PC-3 (cell line): ENCODE data around the gene METAP1D. TPM values are rescaled to one million over a fixed set of nuclear protein-coding genes. Genes with fewer than 3 reads are reported as not detected.
"Not testable (repeated sequence)": the region's sequence is repeated elsewhere in the genome, so short reads cannot be mapped to it uniquely, and the experiment has no call there.

Experiments
- ATAC-seq: fragments of 200-7000 bp; cut with Tn5 transposase; 2 replicates; pipeline ENCODE4 v1.9.1; 2020; ENCODE audit warnings: mild to moderate bottlenecking, moderate library complexity
- BruUV-seq: library from RNA; stranded (reverse); fragments of 400-500 nt; replicated peaks from 2 replicates; lab custom pipeline; 2021; lab: Mats Ljungman, UMichigan
- CTCF ChIA-PET: fragments of 300-600 bp; sonication (Branson Sonifier 250); formaldehyde crosslinking; loops from one replicate; lab custom pipeline; 2022; ENCODE audit warnings: antibody characterized with exemption; lab: Charles Lee
- POLR2A ChIA-PET: fragments of 300-600 bp; sonication (Branson Sonifier 250); formaldehyde crosslinking; loops from one replicate; lab custom pipeline; 2022; ENCODE audit warnings: antibody characterized with exemption; ENCODE audit not compliant: unreplicated experiment; lab: Charles Lee
- DNase-seq: peaks from one replicate; pipeline ENCODE4 v3.0.0-alpha.2; 2015
- H2AFZ ChIP-seq: fragments of 300-600 bp; sonication (generic); 2 replicates; pipeline ENCODE4 v1.6.0; 2016; ENCODE audit warnings: antibody characterized with exemption, low read length
- H3F3A ChIP-seq: fragments of 300-600 bp; sonication (generic); one replicate; pipeline ENCODE4 v1.6.0; 2017; ENCODE audit warnings: antibody characterized with exemption, low read length, control low read depth, mild to moderate bottlenecking; ENCODE audit not compliant: unreplicated experiment
- H3K27ac ChIP-seq: fragments of 300-600 bp; sonication (generic); 2 replicates; pipeline ENCODE4 v1.5.1; 2016; ENCODE audit warnings: mild to moderate bottlenecking, low read length
- H3K27me3 ChIP-seq: fragments of 300-600 bp; sonication (generic); 2 replicates; pipeline ENCODE4 v1.6.1; 2016; ENCODE audit warnings: low read length, mixed read lengths
- H3K36me3 ChIP-seq: fragments of 300-600 bp; sonication (generic); 2 replicates; pipeline ENCODE4 v1.6.1; 2016; ENCODE audit warnings: low read depth, mixed run types, low read length, mixed read lengths
- H3K4me1 ChIP-seq: fragments of 300-600 bp; sonication (generic); 2 replicates; pipeline ENCODE4 v1.5.1; 2016; ENCODE audit warnings: low read length; ENCODE audit not compliant: insufficient read depth
- H3K4me2 ChIP-seq: fragments of 300-600 bp; sonication (generic); 2 replicates; pipeline ENCODE4 v1.6.0; 2016; ENCODE audit warnings: low read length
- H3K4me3 ChIP-seq: fragments of 300-600 bp; sonication (generic); 2 replicates; pipeline ENCODE4 v1.5.1; 2016; ENCODE audit warnings: mild to moderate bottlenecking, low read length, mixed read lengths
- H3K79me2 ChIP-seq: fragments of 300-600 bp; sonication (generic); 2 replicates; pipeline ENCODE4 v1.6.1; 2017; ENCODE audit warnings: low read length, mixed read lengths
- H3K9ac ChIP-seq: fragments of 300-600 bp; sonication (generic); 2 replicates; pipeline ENCODE4 v1.6.0; 2016; ENCODE audit warnings: mild to moderate bottlenecking, low read length
- H3K9me2 ChIP-seq: fragments of 300-600 bp; sonication (generic); replicated peaks from 2 replicates; pipeline ENCODE4 v1.6.1; 2016; ENCODE audit warnings: mixed run types, low read length, mixed read lengths
- H3K9me3 ChIP-seq: fragments of 300-600 bp; sonication (generic); 2 replicates; pipeline ENCODE4 v1.6.1; 2016; ENCODE audit warnings: low read length, mixed read lengths
- H4K20me1 ChIP-seq: fragments of 300-600 bp; sonication (generic); 2 replicates; pipeline ENCODE4 v1.6.1; 2016; ENCODE audit warnings: low read length, mixed read lengths
- EZH2 ChIP-seq: fragments of 300-600 bp; sonication (generic); IDR thresholded peaks from one replicate; pipeline ENCODE4 v1.6.1; 2017; ENCODE audit warnings: antibody characterized with exemption, mild to moderate bottlenecking, low read length; ENCODE audit not compliant: unreplicated experiment
- EZH2phosphoT487 ChIP-seq: fragments of 300-600 bp; sonication (generic); IDR thresholded peaks from 2 replicates; pipeline ENCODE4 v1.6.1; 2018; ENCODE audit warnings: mild to moderate bottlenecking, antibody characterized with exemption, low read length, borderline replicate concordance
- intact Hi-C: fragments of 100-400 bp; cut with micrococcal nuclease; formaldehyde crosslinking; loops from 2 replicates; pipeline ENCODE4 v1.9.0; 2023
- total RNA-seq: library from RNA; depleted of rRNA; stranded (reverse); fragments of >200 nt; gene quantifications from 2 replicates; pipeline ENCODE4 v1.2.3, GENCODE V29; 2014
- TF ChIP-seq, protein P1 (sequence below): fragments of 300-600 bp; sonication (generic); conservative IDR thresholded peaks from 2 replicates; pipeline ENCODE4 v1.5.1; 2017; ENCODE audit warnings: antibody characterized with exemption, low read depth, mild to moderate bottlenecking, low read length

Gene METAP1D
- total RNA-seq, 1 experiment from 2014 or later = 12.0 TPM

- no peaks in the 10 kb centered on the region for H3K9me2 ChIP-seq
Measured at GRCh38 chr2:172053486-172053885, 53.7 kb downstream of the METAP1D start.

DNA sequence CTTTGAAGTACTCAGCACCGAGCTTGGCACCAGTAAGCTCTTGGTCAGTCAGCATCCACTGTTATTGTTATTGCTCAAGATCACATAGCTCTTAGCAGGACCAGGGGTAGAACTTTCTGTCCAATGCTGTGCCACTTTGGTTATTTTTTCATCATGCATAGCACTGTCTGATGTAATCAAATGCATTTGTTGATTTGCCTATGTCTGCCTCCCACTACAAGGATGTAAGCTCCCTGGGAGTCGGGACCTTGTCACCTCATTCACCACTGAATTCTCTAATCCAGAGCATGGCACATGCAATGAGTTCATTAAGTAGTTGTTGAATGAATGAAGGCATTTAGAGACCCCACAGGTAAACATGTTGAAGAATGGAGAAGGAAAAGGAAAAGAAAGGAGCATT is 56.5 kb downstream of the METAP1D start:
- no peak overlapping the region for H3K9ac ChIP-seq
- H4K20me1 ChIP-seq = no peaks in the 10 kb centered on the region
- H3K36me3 ChIP-seq = no peaks in the 10 kb centered on the region
- BruUV-seq = no TSS peak
- H3K27ac ChIP-seq = no peak overlapping the region
- H3K9me2 ChIP-seq = no peaks in the 10 kb centered on the region
- TF ChIP-seq EZH2 = no peak
- TF ChIP-seq EZH2phosphoT487 = no peak
- TF ChIP-seq, protein P1, sequence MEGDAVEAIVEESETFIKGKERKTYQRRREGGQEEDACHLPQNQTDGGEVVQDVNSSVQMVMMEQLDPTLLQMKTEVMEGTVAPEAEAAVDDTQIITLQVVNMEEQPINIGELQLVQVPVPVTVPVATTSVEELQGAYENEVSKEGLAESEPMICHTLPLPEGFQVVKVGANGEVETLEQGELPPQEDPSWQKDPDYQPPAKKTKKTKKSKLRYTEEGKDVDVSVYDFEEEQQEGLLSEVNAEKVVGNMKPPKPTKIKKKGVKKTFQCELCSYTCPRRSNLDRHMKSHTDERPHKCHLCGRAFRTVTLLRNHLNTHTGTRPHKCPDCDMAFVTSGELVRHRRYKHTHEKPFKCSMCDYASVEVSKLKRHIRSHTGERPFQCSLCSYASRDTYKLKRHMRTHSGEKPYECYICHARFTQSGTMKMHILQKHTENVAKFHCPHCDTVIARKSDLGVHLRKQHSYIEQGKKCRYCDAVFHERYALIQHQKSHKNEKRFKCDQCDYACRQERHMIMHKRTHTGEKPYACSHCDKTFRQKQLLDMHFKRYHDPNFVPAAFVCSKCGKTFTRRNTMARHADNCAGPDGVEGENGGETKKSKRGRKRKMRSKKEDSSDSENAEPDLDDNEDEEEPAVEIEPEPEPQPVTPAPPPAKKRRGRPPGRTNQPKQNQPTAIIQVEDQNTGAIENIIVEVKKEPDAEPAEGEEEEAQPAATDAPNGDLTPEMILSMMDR = no peak
- H3K79me2 ChIP-seq = no peaks in the 10 kb centered on the region
- H3K9me3 ChIP-seq = no peaks in the 10 kb centered on the region
- ATAC-seq (no peak), DNase-seq (no peak)
- ChIA-PET POLR2A (no interaction called here), CTCF (no interaction called here)
- H2AFZ ChIP-seq = no peak overlapping the region
- intact Hi-C loops = no loop called here
- H3K4me1 ChIP-seq = no peaks in the 10 kb centered on the region
- H3K4me3 ChIP-seq = no peak overlapping the region
- no peak overlapping the region for H3K4me2 ChIP-seq
- no peaks in the 10 kb centered on the region for H3F3A ChIP-seq
- H3K27me3 ChIP-seq = no peaks in the 10 kb centered on the region

More at GRCh38 chr2:172053486-172053885, 53.7 kb downstream of the METAP1D start:
- H3K79me2 ChIP-seq = no peaks in the 10 kb centered on the region
- ATAC-seq (no peak), DNase-seq (no peak)
- H3K4me1 ChIP-seq = no peaks in the 10 kb centered on the region
- no peak overlapping the region for H3K4me3 ChIP-seq
- no peaks in the 10 kb centered on the region for H3F3A ChIP-seq
- no peaks in the 10 kb centered on the region for H4K20me1 ChIP-seq
- intact Hi-C loops = no loop called here
- no peaks in the 10 kb centered on the region for H3K36me3 ChIP-seq
- no peak overlapping the region for H3K4me2 ChIP-seq
- no peak overlapping the region for H3K27ac ChIP-seq
- ChIA-PET CTCF (no interaction called here), POLR2A (no interaction called here)
- H3K27me3 ChIP-seq = no peaks in the 10 kb centered on the region
- TF ChIP-seq, protein P1 = no peak
- TF ChIP-seq EZH2phosphoT487 = no peak
- no peak for TF ChIP-seq EZH2
- BruUV-seq = no TSS peak
- no peaks in the 10 kb centered on the region for H3K9me3 ChIP-seq
- H2AFZ ChIP-seq = no peak overlapping the region
- no peak overlapping the region for H3K9ac ChIP-seq

DNA sequence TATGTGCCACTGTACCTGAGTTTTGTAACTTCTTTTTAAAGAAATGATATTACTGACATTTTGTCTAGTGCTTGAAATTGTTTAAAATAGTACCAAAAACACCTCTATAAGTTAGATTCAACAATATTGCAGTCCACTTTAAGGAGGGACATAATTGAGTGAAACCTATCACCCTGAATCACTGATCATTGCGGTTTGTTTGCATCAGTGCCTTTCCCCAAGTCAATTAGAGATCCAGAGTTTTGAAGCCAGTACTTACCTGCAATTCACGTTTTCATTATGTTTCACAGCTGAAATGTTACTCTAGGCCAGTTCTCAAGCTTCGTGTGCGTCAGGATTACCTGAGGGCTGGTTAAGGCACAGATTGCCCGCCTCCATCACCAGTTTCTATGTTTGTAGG is 58.9 kb downstream of the METAP1D start:
- CTCF ChIA-PET = no interaction called here
- intact Hi-C loops = no loop called here

GRCh38 chr2:172060118-172060517 is 60.4 kb downstream of the METAP1D start:
- H3K4me3 ChIP-seq, DNase-seq, H3K27me3 ChIP-seq, H3K36me3 ChIP-seq, H4K20me1 ChIP-seq, POLR2A ChIA-PET, H3K9me3 ChIP-seq, ATAC-seq, intact Hi-C loops, H3K9me2 ChIP-seq, H3F3A ChIP-seq, H3K79me2 ChIP-seq, H2AFZ ChIP-seq, H3K9ac ChIP-seq, H3K4me1 ChIP-seq, BruUV-seq, H3K4me2 ChIP-seq, H3K27ac ChIP-seq: not testable (repeated sequence)
- CTCF ChIA-PET = interaction anchor here (1.1 kb wide), 1 partner anchor 46 kb away, joined by 8 read pairs; no protein-coding TSS in a partner anchor

More for the DNA sequence above, 58.9 kb downstream of the METAP1D start:
- no peak overlapping the region for H3K4me3 ChIP-seq
- H3K4me2 ChIP-seq = no peak overlapping the region
- ATAC-seq (no peak), DNase-seq (no peak)
- H4K20me1 ChIP-seq = no peaks in the 10 kb centered on the region
- no peaks in the 10 kb centered on the region for H3K36me3 ChIP-seq
- H3K27ac ChIP-seq = no peak overlapping the region
- TF ChIP-seq EZH2 (no peak), EZH2phosphoT487 (no peak)
- TF ChIP-seq, protein P1 = no peak
- no peaks in the 10 kb centered on the region for H3K27me3 ChIP-seq
- H2AFZ ChIP-seq = no peak overlapping the region
- H3K9ac ChIP-seq = no peak overlapping the region
- H3K79me2 ChIP-seq = no peaks in the 10 kb centered on the region
- POLR2A ChIA-PET = no interaction called here
- no peaks in the 10 kb centered on the region for H3K4me1 ChIP-seq
- H3F3A ChIP-seq = no peaks in the 10 kb centered on the region
- H3K9me3 ChIP-seq = no peaks in the 10 kb centered on the region
- BruUV-seq = no TSS peak
- H3K9me2 ChIP-seq = no peaks in the 10 kb centered on the region
